Retinal pigment epithelial cell (primary cell): ENCODE results near the gene ARFGAP1.

Experiments used
- DNase-seq: peaks from one replicate; pipeline ENCODE4 v3.0.0-alpha.2; 2010; ENCODE audit warnings: low read depth
- H3K4me3 ChIP-seq: 2 replicates; pipeline ENCODE4 v1.5.1; 2011; ENCODE audit warnings: mild to moderate bottlenecking, low read length, control low read depth, moderate library complexity
- CTCF ChIP-seq: conservative IDR thresholded peaks from 2 replicates; pipeline ENCODE4 v1.5.1; 2011; ENCODE audit warnings: low read depth, low read length, control low read depth, inconsistent platforms

Gene ARFGAP1

DNA sequence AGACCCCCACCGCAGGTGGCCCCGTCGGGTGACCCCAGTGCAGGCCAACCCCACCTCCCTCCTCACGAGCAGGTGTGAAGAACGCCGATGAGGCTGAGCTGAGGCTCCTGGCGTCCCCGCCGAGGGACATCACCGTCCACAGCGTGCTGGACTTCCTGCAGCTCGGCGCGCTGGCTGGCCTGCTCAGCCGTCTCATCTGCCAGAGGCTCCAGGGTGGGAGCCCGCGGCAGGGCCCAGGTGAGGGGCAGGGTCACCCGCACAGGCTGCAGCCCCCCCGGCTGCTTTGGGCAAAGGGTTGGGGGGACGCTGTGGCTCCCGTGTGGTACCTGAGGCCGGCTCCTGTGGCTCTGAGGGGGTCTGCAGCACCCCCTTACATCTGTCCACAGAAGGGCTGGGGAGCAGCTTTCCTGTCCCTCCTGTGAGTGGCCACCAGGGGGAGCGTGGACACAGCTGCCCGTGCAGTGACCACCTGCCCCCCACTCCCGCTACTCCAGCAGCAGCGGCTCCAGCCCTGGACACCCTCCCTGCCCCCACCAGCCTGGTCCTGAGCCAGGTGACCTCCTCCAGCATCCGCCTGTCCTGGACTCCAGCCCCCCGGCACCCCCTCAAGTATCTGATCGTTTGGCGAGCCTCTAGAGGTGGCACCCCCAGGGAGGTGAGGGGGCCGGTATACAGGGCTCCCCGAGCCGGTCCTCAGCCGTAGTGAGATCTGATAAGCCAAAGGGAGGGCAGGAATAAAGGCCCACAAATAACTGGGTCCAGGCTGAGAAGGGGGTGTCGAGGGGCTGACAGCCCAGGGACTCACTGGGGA, 36.9 kb downstream of the ARFGAP1 start:
- DNase-seq, result no peak
- TF ChIP-seq CTCF, result peak; percentile 86
- H3K4me3 ChIP-seq, result no peak overlapping the region

DNA sequence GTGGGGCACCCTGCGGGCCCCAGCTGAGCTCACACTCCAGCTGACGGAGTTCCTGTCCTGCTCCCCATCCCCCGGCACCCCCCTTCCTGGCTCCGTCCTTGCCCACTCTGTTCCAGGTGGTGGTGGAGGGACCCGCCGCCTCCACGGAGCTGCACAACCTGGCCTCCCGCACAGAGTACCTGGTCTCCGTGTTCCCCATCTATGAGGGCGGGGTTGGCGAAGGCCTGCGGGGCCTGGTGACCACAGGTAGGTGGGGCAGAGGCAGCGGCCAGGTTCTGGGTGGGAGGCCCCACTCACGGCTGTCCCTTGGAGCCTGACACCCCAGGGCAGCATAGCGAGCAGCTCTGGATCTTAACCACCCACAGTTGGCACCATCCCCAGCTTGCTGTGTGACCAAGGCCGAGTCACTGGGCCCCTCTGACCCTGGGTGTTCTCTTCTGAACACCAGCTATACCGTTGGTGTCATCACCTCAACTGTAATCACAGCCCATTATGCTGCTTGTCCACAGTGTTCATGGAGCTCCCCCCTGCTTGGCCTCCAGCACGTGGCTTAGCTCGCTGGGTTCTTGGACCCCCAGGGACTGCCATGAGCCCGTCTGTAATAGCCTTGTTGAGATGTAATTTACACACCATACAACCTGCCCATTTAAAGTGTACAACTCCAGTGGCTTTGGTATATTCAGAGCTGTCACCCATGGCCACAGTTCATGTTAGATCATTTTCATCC, 37.8 kb downstream of the ARFGAP1 start:
- TF ChIP-seq CTCF, result no peak
- no peak for DNase-seq

DNA sequence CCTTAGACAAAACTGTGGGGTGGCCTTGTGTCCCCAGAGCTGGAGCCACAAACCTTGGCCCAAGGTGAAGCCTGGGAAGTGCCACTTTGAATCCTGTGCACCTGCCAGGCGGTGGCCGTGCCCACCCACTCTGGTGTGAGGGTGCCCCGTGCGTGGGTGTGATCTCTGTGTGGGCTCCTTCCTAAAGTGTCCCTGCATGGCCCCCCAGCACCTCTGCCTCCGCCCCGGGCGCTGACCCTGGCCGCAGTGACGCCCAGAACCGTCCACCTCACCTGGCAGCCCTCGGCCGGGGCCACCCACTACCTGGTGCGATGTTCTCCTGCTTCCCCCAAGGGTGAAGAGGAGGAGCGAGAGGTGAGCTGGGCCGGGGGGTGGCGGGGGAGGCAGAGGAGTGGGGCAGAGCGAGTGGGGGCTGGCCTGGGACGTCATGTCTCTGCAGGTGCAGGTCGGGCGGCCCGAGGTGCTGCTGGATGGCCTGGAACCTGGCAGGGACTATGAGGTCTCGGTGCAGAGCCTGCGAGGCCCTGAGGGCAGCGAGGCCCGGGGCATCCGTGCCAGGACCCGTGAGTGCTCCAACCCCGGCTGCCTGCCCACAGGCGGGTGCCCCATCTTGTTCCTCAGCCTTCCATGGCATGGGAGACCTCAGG, 38.7 kb downstream of the ARFGAP1 start:
- no peak overlapping the region for H3K4me3 ChIP-seq
- no peak for TF ChIP-seq CTCF
- DNase-seq, result no peak

More for the DNA sequence above, 37.8 kb downstream of the ARFGAP1 start:
- no peak overlapping the region for H3K4me3 ChIP-seq

DNA sequence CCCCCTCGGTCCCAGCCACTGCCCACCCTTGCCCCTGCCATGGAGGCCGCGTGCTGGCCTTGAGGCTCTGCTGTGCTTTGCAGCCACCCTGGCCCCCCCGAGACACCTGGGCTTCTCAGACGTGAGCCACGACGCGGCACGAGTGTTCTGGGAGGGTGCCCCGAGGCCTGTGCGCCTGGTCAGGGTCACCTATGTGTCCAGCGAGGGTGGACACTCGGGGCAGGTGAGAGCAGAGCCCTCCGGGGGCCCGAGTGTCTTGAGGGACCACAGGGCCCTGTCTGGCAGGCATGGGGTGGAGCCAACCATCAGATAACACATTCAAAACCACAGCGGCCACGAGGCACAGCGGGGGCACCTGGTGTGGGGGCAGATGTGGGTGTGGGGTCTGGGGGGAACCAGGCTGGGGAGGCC, 39.2 kb downstream of the ARFGAP1 start:
- no peak for TF ChIP-seq CTCF

DNA sequence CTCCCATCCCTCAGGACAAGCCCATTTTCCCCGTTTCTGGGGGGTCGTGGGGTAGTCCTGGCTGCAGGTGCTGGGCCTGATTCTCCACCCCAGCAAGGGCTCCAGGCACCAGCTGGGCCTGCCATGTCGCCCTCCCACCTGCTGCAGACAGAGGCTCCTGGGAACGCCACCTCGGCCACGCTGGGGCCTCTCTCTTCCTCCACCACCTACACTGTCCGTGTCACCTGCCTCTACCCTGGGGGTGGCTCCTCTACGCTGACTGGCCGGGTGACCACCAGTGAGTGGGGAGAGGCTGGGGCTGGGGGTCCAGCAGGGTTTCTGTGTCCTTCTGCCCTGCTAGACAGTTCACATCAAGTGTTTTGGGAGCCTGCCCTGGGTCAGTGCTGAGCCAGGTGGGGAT, 39.7 kb downstream of the ARFGAP1 start:
- no peak overlapping the region for H3K4me3 ChIP-seq
- TF ChIP-seq CTCF, result no peak
- DNase-seq, result no peak

More for the DNA sequence above, 39.2 kb downstream of the ARFGAP1 start:
- no peak overlapping the region for H3K4me3 ChIP-seq
- no peak for DNase-seq

DNA sequence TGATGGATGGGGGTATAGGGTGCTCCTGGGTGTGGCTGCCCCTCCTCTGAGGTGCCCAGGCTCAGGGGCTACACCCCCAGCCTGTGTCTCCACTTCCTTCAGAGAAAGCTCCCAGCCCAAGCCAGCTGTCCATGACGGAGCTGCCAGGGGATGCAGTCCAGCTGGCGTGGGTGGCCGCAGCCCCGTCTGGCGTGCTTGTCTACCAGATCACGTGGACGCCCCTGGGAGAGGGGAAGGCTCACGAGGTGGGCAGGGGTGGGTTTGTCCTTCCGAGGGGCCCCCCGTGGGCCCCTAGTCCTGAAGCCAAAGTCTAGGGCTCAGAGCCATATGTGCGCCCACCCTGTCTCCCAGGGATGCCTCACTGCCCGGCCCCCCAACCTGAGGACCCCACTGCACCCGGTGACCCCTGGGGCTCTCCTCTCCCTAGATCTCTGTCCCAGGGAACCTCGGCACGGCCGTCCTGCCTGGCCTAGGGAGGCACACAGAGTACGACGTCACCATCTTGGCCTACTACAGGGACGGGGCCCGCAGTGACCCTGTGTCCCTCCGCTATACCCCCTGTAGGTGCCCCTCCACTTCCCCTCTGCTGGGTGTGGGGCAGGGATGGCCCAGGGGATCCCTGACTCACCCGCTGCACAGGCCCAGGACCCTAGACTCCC, 40.2 kb downstream of the ARFGAP1 start:
- no peak for DNase-seq
- H3K4me3 ChIP-seq, result no peak overlapping the region
- TF ChIP-seq CTCF, result no peak
